Measurements from ENCODE around the gene TMEM269.

TMEM269 gene

GRCh38 chr1:42831273-42831672 is 46.5 kb downstream of the TMEM269 start:
- DNase-seq: no peak
- in situ Hi-C loops (cut with HindIII; ENCODE audit: low pct_ligation_motif_present, low sequenced_read_pairs): no loop called here
- H3K4me3 ChIP-seq (ENCODE audit: low read depth, low read length): no peak overlapping the region
- TF ChIP-seq CTCF (IDR thresholded peaks at IDR 0.05; ENCODE audit: low read depth, low read length, missing control alignments): no peak
- no peaks in the 10 kb centered on the region for H3K36me3 ChIP-seq (replicated peaks)
- no peaks in the 10 kb centered on the region for H3K27me3 ChIP-seq (replicated peaks)
- H3K27ac ChIP-seq: no peak overlapping the region

- no peak overlapping the region for H3K4me3 ChIP-seq (ENCODE audit: low read depth, low read length)
- in situ Hi-C loops (cut with HindIII; ENCODE audit: low pct_ligation_motif_present, low sequenced_read_pairs): no loop called here
- H3K27ac ChIP-seq: no peak overlapping the region
- DNase-seq: no peak
- no peaks in the 10 kb centered on the region for H3K27me3 ChIP-seq (replicated peaks)
- H3K36me3 ChIP-seq (replicated peaks): no peaks in the 10 kb centered on the region
- TF ChIP-seq CTCF (IDR thresholded peaks at IDR 0.05; ENCODE audit: low read depth, low read length, missing control alignments): no peak
Measured at GRCh38 chr1:42832641-42833240, 48.0 kb downstream of the TMEM269 start.

- H3K36me3 ChIP-seq (replicated peaks): no peaks in the 10 kb centered on the region
- in situ Hi-C loops (cut with HindIII; ENCODE audit: low pct_ligation_motif_present, low sequenced_read_pairs): no loop called here
- H3K27ac ChIP-seq: no peak overlapping the region
- no peak overlapping the region for H3K4me3 ChIP-seq (ENCODE audit: low read depth, low read length)
- TF ChIP-seq CTCF (IDR thresholded peaks at IDR 0.05; ENCODE audit: low read depth, low read length, missing control alignments): no peak
- no peak for DNase-seq
- no peaks in the 10 kb centered on the region for H3K27me3 ChIP-seq (replicated peaks)
Measured at GRCh38 chr1:42833981-42834380, 49.2 kb downstream of the TMEM269 start.

- in situ Hi-C loops (cut with HindIII; ENCODE audit: low pct_ligation_motif_present, low sequenced_read_pairs): no loop called here
- Histone ChIP-seq H3K27me3 (replicated peaks) (no peaks in the 10 kb centered on the region), H3K36me3 (replicated peaks) (no peaks in the 10 kb centered on the region), H3K27ac (no peak overlapping the region), H3K4me3 (ENCODE audit: low read depth, low read length) (no peak overlapping the region)
- no peak for TF ChIP-seq CTCF (IDR thresholded peaks at IDR 0.05; ENCODE audit: low read depth, low read length, missing control alignments)
- DNase-seq: no peak
Measured at GRCh38 chr1:42834803-42835202, 50.0 kb downstream of the TMEM269 start.

GRCh38 chr1:42835422-42835821 is 50.6 kb downstream of the TMEM269 start:
- Histone ChIP-seq H3K4me3 (ENCODE audit: low read depth, low read length) (no peak overlapping the region), H3K36me3 (replicated peaks) (no peaks in the 10 kb centered on the region), H3K27ac (no peak overlapping the region), H3K27me3 (replicated peaks) (no peaks in the 10 kb centered on the region)
- no peak for TF ChIP-seq CTCF (IDR thresholded peaks at IDR 0.05; ENCODE audit: low read depth, low read length, missing control alignments)
- no peak for DNase-seq
- in situ Hi-C loops (cut with HindIII; ENCODE audit: low pct_ligation_motif_present, low sequenced_read_pairs): no loop called here

GRCh38 chr1:42837709-42838108 is 52.9 kb downstream of the TMEM269 start:
- in situ Hi-C loops (cut with HindIII; ENCODE audit: low pct_ligation_motif_present, low sequenced_read_pairs): no loop called here
- no peak overlapping the region for H3K27ac ChIP-seq
- H3K27me3 ChIP-seq (replicated peaks): no peaks in the 10 kb centered on the region
- TF ChIP-seq CTCF (IDR thresholded peaks at IDR 0.05; ENCODE audit: low read depth, low read length, missing control alignments): no peak
- no peaks in the 10 kb centered on the region for H3K36me3 ChIP-seq (replicated peaks)
- no peak overlapping the region for H3K4me3 ChIP-seq (ENCODE audit: low read depth, low read length)
- no peak for DNase-seq

All from brain microvascular endothelial cell (primary cell).